ENCODE results near the gene PLEKHD1. TPM values are rescaled to one million over a fixed set of nuclear protein-coding genes. Genes with fewer than 3 reads are reported as not detected.

Gene PLEKHD1
- total RNA-seq, 1 donor from 2014 or later, result not detected

- H3K4me3 Mint-ChIP-seq, result no peak overlapping the region
- H3K36me3 ChIP-seq, result peaks cover 17% of the 10 kb centered on the region
- peaks cover 3% of the 10 kb centered on the region for H3K27me3 Mint-ChIP-seq (ENCODE audit: insufficient read depth, low read depth)
- peaks cover 28% of the 10 kb centered on the region for H3K79me2 ChIP-seq (ENCODE audit: low read depth)
- H3K27ac ChIP-seq, result no peak overlapping the region
- no peak overlapping the region for H3K4me2 ChIP-seq
- H3K27me3 ChIP-seq, result no peaks in the 10 kb centered on the region
- no peaks in the 10 kb centered on the region for H3K9me3 ChIP-seq (ENCODE audit: low read depth)
- H2AFZ ChIP-seq (replicated peaks), result no peak overlapping the region
- peaks cover 8% of the 10 kb centered on the region for H3K9me3 Mint-ChIP-seq
- H3K4me1 Mint-ChIP-seq, result peaks cover 9% of the 10 kb centered on the region
- peaks cover under 1% of the 10 kb centered on the region for H3K4me1 ChIP-seq
- no peak overlapping the region for H3K4me3 ChIP-seq
- no peak overlapping the region for H3K27ac Mint-ChIP-seq
- TF ChIP-seq EZH2 (IDR thresholded peaks at IDR 0.05), result no peak
- no peak for TF ChIP-seq EZH2phosphoT487 (IDR thresholded peaks at IDR 0.05)
- no peak for TF ChIP-seq CTCF (IDR thresholded peaks at IDR 0.05)
- H3F3A ChIP-seq (ENCODE audit: low read depth), result peaks cover 34% of the 10 kb centered on the region
- H3K36me3 Mint-ChIP-seq, result peaks cover 24% of the 10 kb centered on the region
- no peaks in the 10 kb centered on the region for H4K20me1 ChIP-seq (ENCODE audit: low read depth)
- H3K9ac ChIP-seq, result no peak overlapping the region
- no peak for DNase-seq (ENCODE audit: low spot score)
These were observed 85.3 kb downstream of the PLEKHD1 start for GRCh38 chr14:69569859-69570258.

- H3K36me3 ChIP-seq, result peaks cover 17% of the 10 kb centered on the region
- H2AFZ ChIP-seq (replicated peaks), result no peak overlapping the region
- Mint-ChIP-seq H3K9me3 (peaks cover 8% of the 10 kb centered on the region), H3K36me3 (peaks cover 24% of the 10 kb centered on the region), H3K4me3 (peak overlapping the region; percentile 65), H3K27ac (no peak overlapping the region), H3K4me1 (peaks cover 11% of the 10 kb centered on the region), H3K27me3 (ENCODE audit: insufficient read depth, low read depth) (peaks cover 3% of the 10 kb centered on the region)
- H3K9ac ChIP-seq, result no peak overlapping the region
- H3K4me2 ChIP-seq, result no peak overlapping the region
- no peaks in the 10 kb centered on the region for H4K20me1 ChIP-seq (ENCODE audit: low read depth)
- no peaks in the 10 kb centered on the region for H3K27me3 ChIP-seq
- H3K4me1 ChIP-seq, result peaks cover 8% of the 10 kb centered on the region
- peaks cover 28% of the 10 kb centered on the region for H3K79me2 ChIP-seq (ENCODE audit: low read depth)
- no peaks in the 10 kb centered on the region for H3K9me3 ChIP-seq (ENCODE audit: low read depth)
- peaks cover 41% of the 10 kb centered on the region for H3F3A ChIP-seq (ENCODE audit: low read depth)
- TF ChIP-seq EZH2phosphoT487 (IDR thresholded peaks at IDR 0.05) (no peak), EZH2 (IDR thresholded peaks at IDR 0.05) (no peak), CTCF (IDR thresholded peaks at IDR 0.05) (no peak)
- no peak overlapping the region for H3K4me3 ChIP-seq
- H3K27ac ChIP-seq, result no peak overlapping the region
- no peak for DNase-seq (ENCODE audit: low spot score)
These were observed 86.4 kb downstream of the PLEKHD1 start for GRCh38 chr14:69570836-69571330.

GRCh38 chr14:69571449-69572029 lies 87.0 kb downstream of the PLEKHD1 start:
- peaks cover 8% of the 10 kb centered on the region for H3K9me3 Mint-ChIP-seq
- peaks cover 11% of the 10 kb centered on the region for H3K4me1 Mint-ChIP-seq
- no peak overlapping the region for H3K27ac Mint-ChIP-seq
- Histone ChIP-seq H3K27ac (no peak overlapping the region), H3K27me3 (no peaks in the 10 kb centered on the region), H3K36me3 (peaks cover 17% of the 10 kb centered on the region), H3K9ac (no peak overlapping the region), H3K4me2 (no peak overlapping the region), H3K9me3 (ENCODE audit: low read depth) (no peaks in the 10 kb centered on the region), H4K20me1 (ENCODE audit: low read depth) (no peaks in the 10 kb centered on the region), H2AFZ (replicated peaks) (no peak overlapping the region), H3F3A (ENCODE audit: low read depth) (peaks cover 41% of the 10 kb centered on the region), H3K79me2 (ENCODE audit: low read depth) (peaks cover 28% of the 10 kb centered on the region), H3K4me3 (no peak overlapping the region), H3K4me1 (peaks cover 8% of the 10 kb centered on the region)
- peaks cover 3% of the 10 kb centered on the region for H3K27me3 Mint-ChIP-seq (ENCODE audit: insufficient read depth, low read depth)
- H3K4me3 Mint-ChIP-seq, result no peak overlapping the region
- no peak for DNase-seq (ENCODE audit: low spot score)
- TF ChIP-seq EZH2 (IDR thresholded peaks at IDR 0.05) (no peak), EZH2phosphoT487 (IDR thresholded peaks at IDR 0.05) (no peak), CTCF (IDR thresholded peaks at IDR 0.05) (no peak)
- peaks cover 24% of the 10 kb centered on the region for H3K36me3 Mint-ChIP-seq

All from neural progenitor cell (in vitro differentiated cells).